Activated CD4-positive, alpha-beta T cell treated with anti-CD3 and anti-CD28 coated beads, Interleukin-2, Interleukin-6, amounts not matched to agents 100 ng/mL and 50 ng/mL, durations not matched to agents 16 hours and 8 hours (primary cell): ENCODE measurements around the gene FRY.
A peak's percentile ranks its signal among the peaks of the same experiment; 100 is the strongest.

Source experiments
- DNase-seq: peaks from one replicate; pipeline ENCODE4 v3.0.0-alpha.2; 2020

Gene FRY

GRCh38 chr13:32017474-32017873, 14.1 kb upstream of the FRY start:
- DNase-seq = no peak

- DNase-seq = peak; percentile 25
Observed at GRCh38 chr13:32019612-32020233, 11.9 kb upstream of the FRY start.

- no peak for DNase-seq
Observed at GRCh38 chr13:32021785-32022184, 9.8 kb upstream of the FRY start.

GRCh38 chr13:32022311-32022710, 9.3 kb upstream of the FRY start:
- no peak for DNase-seq

- DNase-seq = no peak
Observed at GRCh38 chr13:32023096-32023495, 8.5 kb upstream of the FRY start.

GRCh38 chr13:32023698-32024097, 7.9 kb upstream of the FRY start:
- no peak for DNase-seq

- no peak for DNase-seq
Observed at GRCh38 chr13:32024750-32025149, 6.8 kb upstream of the FRY start.

GRCh38 chr13:32025730-32026129, 5.8 kb upstream of the FRY start:
- DNase-seq = no peak

- no peak for DNase-seq
Observed at GRCh38 chr13:32026623-32027022, 5.0 kb upstream of the FRY start.

GRCh38 chr13:32028711-32029110, 2.9 kb upstream of the FRY start:
- no peak for DNase-seq

GRCh38 chr13:32029684-32030083, 1.9 kb upstream of the FRY start:
- DNase-seq = no peak

GRCh38 chr13:32031815-32032370, 319 bp downstream of the FRY start:
- no peak for DNase-seq

GRCh38 chr13:32032759-32033158, 1.2 kb downstream of the FRY start:
- no peak for DNase-seq

GRCh38 chr13:32033744-32034143, 2.2 kb downstream of the FRY start:
- no peak for DNase-seq

- DNase-seq = no peak
Observed at GRCh38 chr13:32035716-32036115, 4.1 kb downstream of the FRY start.

- no peak for DNase-seq
Observed at GRCh38 chr13:32036126-32036695, 4.6 kb downstream of the FRY start.

GRCh38 chr13:32036757-32037156, 5.2 kb downstream of the FRY start:
- no peak for DNase-seq

GRCh38 chr13:32037471-32037870, 5.9 kb downstream of the FRY start:
- DNase-seq = no peak

GRCh38 chr13:32038343-32038742, 6.8 kb downstream of the FRY start:
- no peak for DNase-seq

- DNase-seq = no peak
Observed at GRCh38 chr13:32039056-32039455, 7.5 kb downstream of the FRY start.

GRCh38 chr13:32039528-32039927, 8.0 kb downstream of the FRY start:
- no peak for DNase-seq

GRCh38 chr13:32040052-32040642, 8.6 kb downstream of the FRY start:
- DNase-seq = no peak

- DNase-seq = no peak
Observed at GRCh38 chr13:32040689-32041088, 9.1 kb downstream of the FRY start.

- DNase-seq = no peak
Observed at GRCh38 chr13:32041429-32041828, 9.9 kb downstream of the FRY start.

GRCh38 chr13:32042551-32042950, 11.0 kb downstream of the FRY start:
- no peak for DNase-seq
